Astrocyte (in vitro differentiated cells and primary cell): Measurements from ENCODE around the gene DUSP28.
"Not testable (repeated sequence)": the region's sequence is repeated elsewhere in the genome, so short reads cannot be mapped to it uniquely, and the experiment has no call there.

ENCODE experiments used
- CTCF ChIP-seq: IDR thresholded peaks from 2 replicates; pipeline ENCODE4 v1.5.1; 2011; ENCODE audit warnings: low read depth, mild to moderate bottlenecking, inconsistent platforms, low read length, moderate library complexity; ENCODE audit not compliant: insufficient read depth
- EZH2 ChIP-seq: IDR thresholded peaks from 2 replicates; pipeline ENCODE4 v1.6.1; 2012; ENCODE audit warnings: mild to moderate bottlenecking, low read length, inconsistent platforms; ENCODE audit not compliant: insufficient read depth

GRCh38 chr2:240539101-240539500, 21.1 kb upstream of the DUSP28 start:
- not testable (repeated sequence) for TF ChIP-seq CTCF, EZH2
